ENCODE results near the gene SPOPL. TPM values are rescaled to one million over a fixed set of nuclear protein-coding genes. Genes with fewer than 3 reads are reported as not detected.

Gene SPOPL
- total and polyA plus RNA-seq, 7 experiments from 2014 or later: 0.44 to 25.7 (median 12.2) TPM

DNA sequence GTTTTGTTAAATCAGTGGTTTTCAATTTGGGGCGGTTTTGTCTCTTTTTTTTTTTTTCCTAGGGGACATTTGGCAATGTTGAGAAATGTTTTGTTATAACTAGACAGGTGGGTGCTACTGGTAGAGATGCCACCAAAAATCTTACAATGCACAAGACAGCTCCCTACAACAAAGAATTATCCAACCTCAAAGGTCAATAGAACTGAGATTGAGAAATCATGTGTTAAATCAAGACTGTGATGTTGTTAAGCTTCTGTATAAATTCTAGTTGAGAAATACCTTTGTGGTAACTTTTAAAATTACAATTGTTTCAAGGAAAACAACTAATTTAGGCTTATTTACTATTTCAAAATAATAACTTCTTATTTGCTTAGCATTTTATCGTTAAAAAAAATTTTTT, 9.4 kb upstream of the SPOPL start:
- ChIA-PET CTCF (no interaction called here), POLR2A (no interaction called here)
- Histone ChIP-seq H3K27me3 (ENCODE audit: control insufficient read depth in 2 of 2, insufficient read depth in 2 of 2, low read length in 2 of 2) (no peaks in the 10 kb centered on the region), H3K9me3 (ENCODE audit: control insufficient read depth in 2 of 3, low read length in 3 of 3) (no peaks in the 10 kb centered on the region), H3K36me3 (ENCODE audit: control insufficient read depth in 2 of 3, insufficient read depth in 3 of 3, low read length in 3 of 3) (no peaks in the 10 kb centered on the region), H3K27ac (ENCODE audit: low read depth, low read length) (no peak overlapping the region), H3K4me3 (ENCODE audit: low read length) (no peak overlapping the region), H3K4me1 (ENCODE audit: control insufficient read depth in 2 of 2, insufficient read depth in 2 of 2, low read length in 2 of 2) (no peaks in the 10 kb centered on the region)
- no peaks in the 10 kb centered on the region for H3K4me1 Mint-ChIP-seq
- no peaks in the 10 kb centered on the region for H3K9me3 Mint-ChIP-seq
- peaks cover 0 to 6% (median 0%) of the 10 kb centered on the region in 5 donors for H3K36me3 Mint-ChIP-seq
- ATAC-seq: no peak
- H3K27ac Mint-ChIP-seq: no peak overlapping the region
- intact Hi-C loops (cut with micrococcal nuclease): no loop called here
- no peak overlapping the region for H3K4me3 Mint-ChIP-seq
- peaks cover 0 to 7% (median 0%) of the 10 kb centered on the region in 5 donors for H3K27me3 Mint-ChIP-seq
- DNase-seq: no peak

DNA sequence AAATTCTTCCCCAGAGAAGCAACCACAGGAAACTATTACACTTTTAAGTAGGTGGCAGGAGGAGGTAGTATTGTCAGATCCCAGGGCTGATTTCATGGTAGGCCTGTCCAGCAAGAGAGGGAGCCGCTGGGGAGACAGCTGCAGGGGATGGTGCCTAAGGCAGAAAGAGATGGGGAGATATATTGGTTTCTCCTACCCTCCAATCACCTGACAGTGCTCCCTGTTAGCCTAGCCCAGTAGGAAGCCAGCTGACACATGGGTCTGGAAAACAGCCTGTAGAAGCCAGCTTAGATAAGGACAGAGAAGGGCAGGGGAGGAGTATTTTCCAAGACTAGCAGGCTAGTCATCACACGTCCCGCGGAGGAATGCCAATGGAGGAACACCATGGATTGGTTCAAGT, 8.2 kb upstream of the SPOPL start:
- CTCF ChIA-PET: no interaction called here
- Histone ChIP-seq H3K4me3 (ENCODE audit: low read length) (no peak overlapping the region), H3K27ac (ENCODE audit: low read depth, low read length) (no peak overlapping the region), H3K36me3 (ENCODE audit: control insufficient read depth in 2 of 3, insufficient read depth in 3 of 3, low read length in 3 of 3) (no peaks in the 10 kb centered on the region), H3K9me3 (ENCODE audit: control insufficient read depth in 2 of 3, low read length in 3 of 3) (no peaks in the 10 kb centered on the region), H3K27me3 (ENCODE audit: control insufficient read depth in 2 of 2, insufficient read depth in 2 of 2, low read length in 2 of 2) (no peaks in the 10 kb centered on the region), H3K4me1 (ENCODE audit: control insufficient read depth in 2 of 2, insufficient read depth in 2 of 2, low read length in 2 of 2) (no peaks in the 10 kb centered on the region)
- DNase-seq (no peak), ATAC-seq (no peak)
- H3K36me3 Mint-ChIP-seq: peaks cover 0 to 6% (median 0%) of the 10 kb centered on the region in 5 donors
- no peak overlapping the region for H3K4me3 Mint-ChIP-seq
- intact Hi-C loops (cut with micrococcal nuclease): no loop called here
- no peaks in the 10 kb centered on the region for H3K9me3 Mint-ChIP-seq
- peaks cover 0 to 7% (median 0%) of the 10 kb centered on the region in 5 donors for H3K27me3 Mint-ChIP-seq
- POLR2A ChIA-PET: no interaction called here
- H3K27ac Mint-ChIP-seq: no peak overlapping the region
- no peaks in the 10 kb centered on the region for H3K4me1 Mint-ChIP-seq

DNA sequence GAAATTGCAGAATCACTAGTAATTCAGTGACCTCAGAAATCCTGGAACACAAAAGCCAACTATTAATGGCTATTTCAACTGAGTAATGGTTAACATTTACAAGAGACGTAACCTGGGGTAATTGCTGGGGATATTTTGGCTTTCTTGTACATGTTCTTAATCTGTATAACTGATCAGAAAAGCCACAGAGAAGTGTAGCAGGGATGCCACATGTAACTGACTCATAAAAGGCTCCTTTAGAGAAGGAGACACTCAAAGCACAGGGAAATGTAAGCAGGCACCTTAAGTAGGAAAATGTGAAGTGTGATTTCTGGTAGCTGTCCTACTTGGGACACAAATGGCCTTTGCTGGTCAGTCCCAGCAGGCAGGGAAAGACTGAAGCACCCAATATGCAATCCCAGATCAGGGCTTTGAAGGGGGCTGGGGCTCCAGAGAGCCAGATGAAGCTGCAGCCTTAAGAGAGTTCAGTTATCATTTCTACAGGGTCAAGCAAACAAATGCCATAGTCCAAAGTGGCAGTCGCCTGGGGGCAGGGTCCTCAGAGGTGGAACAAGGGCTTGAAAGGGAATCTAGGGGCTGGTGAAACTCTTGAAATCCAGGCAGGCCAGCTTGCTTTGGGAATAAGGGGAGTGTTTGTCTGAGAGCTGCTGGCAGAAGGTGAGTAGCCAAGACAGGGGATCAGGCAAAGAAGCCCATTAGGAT, 7.2 kb upstream of the SPOPL start:
- no peak overlapping the region for H3K27ac Mint-ChIP-seq
- no peak overlapping the region for H3K4me3 Mint-ChIP-seq
- no peak overlapping the region for H3K27ac ChIP-seq (ENCODE audit: low read depth, low read length)
- peaks cover 0 to 2% (median 0%) of the 10 kb centered on the region in 7 donors for H3K4me1 Mint-ChIP-seq
- no peaks in the 10 kb centered on the region for H3K27me3 ChIP-seq (ENCODE audit: control insufficient read depth in 2 of 2, insufficient read depth in 2 of 2, low read length in 2 of 2)
- ChIA-PET CTCF (no interaction called here), POLR2A (no interaction called here)
- H3K36me3 Mint-ChIP-seq: peaks cover 0 to 6% (median 0%) of the 10 kb centered on the region in 5 donors
- H3K9me3 ChIP-seq (ENCODE audit: control insufficient read depth in 2 of 3, low read length in 3 of 3): no peaks in the 10 kb centered on the region
- H3K4me1 ChIP-seq (ENCODE audit: control insufficient read depth in 2 of 2, insufficient read depth in 2 of 2, low read length in 2 of 2): no peaks in the 10 kb centered on the region
- peaks cover 0 to 7% (median 0%) of the 10 kb centered on the region in 5 donors for H3K27me3 Mint-ChIP-seq
- ATAC-seq (no peak), DNase-seq (no peak)
- H3K9me3 Mint-ChIP-seq: no peaks in the 10 kb centered on the region
- H3K4me3 ChIP-seq (ENCODE audit: low read length): no peak overlapping the region
- intact Hi-C loops (cut with micrococcal nuclease): no loop called here
- no peaks in the 10 kb centered on the region for H3K36me3 ChIP-seq (ENCODE audit: control insufficient read depth in 2 of 3, insufficient read depth in 3 of 3, low read length in 3 of 3)

- Mint-ChIP-seq H3K4me1 (peaks cover 0 to 8% (median 0%) of the 10 kb centered on the region in 7 donors), H3K27me3 (peaks cover 0 to 7% (median 4%) of the 10 kb centered on the region in 5 donors), H3K9me3 (no peaks in the 10 kb centered on the region), H3K36me3 (peaks cover 0 to 6% (median 0%) of the 10 kb centered on the region in 5 donors), H3K4me3 (no peak overlapping the region), H3K27ac (no peak overlapping the region)
- H3K36me3 ChIP-seq (ENCODE audit: control insufficient read depth in 2 of 3, insufficient read depth in 3 of 3, low read length in 3 of 3): no peaks in the 10 kb centered on the region
- no peaks in the 10 kb centered on the region for H3K27me3 ChIP-seq (ENCODE audit: control insufficient read depth in 2 of 2, insufficient read depth in 2 of 2, low read length in 2 of 2)
- ChIA-PET CTCF (no interaction called here), POLR2A (no interaction called here)
- no peaks in the 10 kb centered on the region for H3K4me1 ChIP-seq (ENCODE audit: control insufficient read depth in 2 of 2, insufficient read depth in 2 of 2, low read length in 2 of 2)
- DNase-seq (no peak), ATAC-seq (no peak)
- no peak overlapping the region for H3K27ac ChIP-seq (ENCODE audit: low read depth, low read length)
- H3K9me3 ChIP-seq (ENCODE audit: control insufficient read depth in 2 of 3, low read length in 3 of 3): no peaks in the 10 kb centered on the region
- no peak overlapping the region for H3K4me3 ChIP-seq (ENCODE audit: low read length)
- intact Hi-C loops (cut with micrococcal nuclease): no loop called here
Measured at GRCh38 chr2:138495384-138495783, 6.2 kb upstream of the SPOPL start.

- Mint-ChIP-seq H3K4me3 (no peak overlapping the region), H3K9me3 (no peaks in the 10 kb centered on the region), H3K27me3 (peaks cover 0 to 7% (median 4%) of the 10 kb centered on the region in 5 donors), H3K4me1 (peaks cover 2 to 10% (median 3%) of the 10 kb centered on the region in 7 donors), H3K27ac (peak overlapping the region in 1 of 9 donors; percentile 22), H3K36me3 (peaks cover 0 to 6% (median 0%) of the 10 kb centered on the region in 5 donors)
- intact Hi-C loops (cut with micrococcal nuclease): no loop called here
- H3K27ac ChIP-seq (ENCODE audit: low read depth, low read length): no peak overlapping the region
- H3K27me3 ChIP-seq (ENCODE audit: control insufficient read depth in 2 of 2, insufficient read depth in 2 of 2, low read length in 2 of 2): no peaks in the 10 kb centered on the region
- ChIA-PET POLR2A (no interaction called here), CTCF (no interaction called here)
- no peak overlapping the region for H3K4me3 ChIP-seq (ENCODE audit: low read length)
- ATAC-seq (no peak), DNase-seq (no peak)
- no peaks in the 10 kb centered on the region for H3K9me3 ChIP-seq (ENCODE audit: control insufficient read depth in 2 of 3, low read length in 3 of 3)
- no peaks in the 10 kb centered on the region for H3K36me3 ChIP-seq (ENCODE audit: control insufficient read depth in 2 of 3, insufficient read depth in 3 of 3, low read length in 3 of 3)
- H3K4me1 ChIP-seq (ENCODE audit: control insufficient read depth in 2 of 2, insufficient read depth in 2 of 2, low read length in 2 of 2): peaks cover 0 to 3% of the 10 kb centered on the region in 2 donors
Measured at GRCh38 chr2:138496096-138496651, 5.4 kb upstream of the SPOPL start.

GRCh38 chr2:138497294-138497693, 4.3 kb upstream of the SPOPL start:
- no peak overlapping the region for H3K27ac Mint-ChIP-seq
- H3K9me3 Mint-ChIP-seq: no peaks in the 10 kb centered on the region
- ATAC-seq (no peak), DNase-seq (no peak)
- Histone ChIP-seq H3K27me3 (ENCODE audit: control insufficient read depth in 2 of 2, insufficient read depth in 2 of 2, low read length in 2 of 2) (no peaks in the 10 kb centered on the region), H3K27ac (ENCODE audit: low read depth, low read length) (no peak overlapping the region), H3K36me3 (ENCODE audit: control insufficient read depth in 2 of 3, insufficient read depth in 3 of 3, low read length in 3 of 3) (peaks cover 0 to 5% (median 0%) of the 10 kb centered on the region in 3 experiments), H3K9me3 (ENCODE audit: control insufficient read depth in 2 of 3, low read length in 3 of 3) (no peaks in the 10 kb centered on the region), H3K4me3 (ENCODE audit: low read length) (no peak overlapping the region), H3K4me1 (ENCODE audit: control insufficient read depth in 2 of 2, insufficient read depth in 2 of 2, low read length in 2 of 2) (peaks cover 0 to 4% of the 10 kb centered on the region in 2 donors)
- H3K4me3 Mint-ChIP-seq: no peak overlapping the region
- intact Hi-C loops (cut with micrococcal nuclease): no loop called here
- CTCF ChIA-PET: no interaction called here
- H3K4me1 Mint-ChIP-seq: peaks cover 6 to 12% (median 7%) of the 10 kb centered on the region in 7 donors
- H3K36me3 Mint-ChIP-seq: peaks cover 0 to 6% (median under 1%) of the 10 kb centered on the region in 5 donors
- H3K27me3 Mint-ChIP-seq: peaks cover 0 to 7% (median 4%) of the 10 kb centered on the region in 5 donors
- POLR2A ChIA-PET: no interaction called here

- Mint-ChIP-seq H3K27ac (no peak overlapping the region), H3K9me3 (no peaks in the 10 kb centered on the region), H3K4me1 (peaks cover 21 to 34% (median 29%) of the 10 kb centered on the region in 7 donors), H3K27me3 (peaks cover 0 to 4% (median 0%) of the 10 kb centered on the region in 5 donors), H3K4me3 (peak overlapping the region in 5 of 10 donors; percentile 7 to 98 (median 95)), H3K36me3 (peaks cover 0 to 4% (median 0%) of the 10 kb centered on the region in 5 donors)
- peaks cover 11 to 17% of the 10 kb centered on the region in 2 donors for H3K4me1 ChIP-seq (ENCODE audit: control insufficient read depth in 2 of 2, insufficient read depth in 2 of 2, low read length in 2 of 2)
- intact Hi-C loops (cut with micrococcal nuclease): no loop called here
- H3K27ac ChIP-seq (ENCODE audit: low read depth, low read length): no peak overlapping the region
- POLR2A ChIA-PET: no interaction called here
- H3K36me3 ChIP-seq (ENCODE audit: control insufficient read depth in 2 of 3, insufficient read depth in 3 of 3, low read length in 3 of 3): peaks cover 0 to 5% (median 0%) of the 10 kb centered on the region in 3 experiments
- CTCF ChIA-PET: no interaction called here
- ATAC-seq (no peak), DNase-seq (no peak)
- no peaks in the 10 kb centered on the region for H3K9me3 ChIP-seq (ENCODE audit: control insufficient read depth in 2 of 3, low read length in 3 of 3)
- no peak overlapping the region for H3K4me3 ChIP-seq (ENCODE audit: low read length)
- H3K27me3 ChIP-seq (ENCODE audit: control insufficient read depth in 2 of 2, insufficient read depth in 2 of 2, low read length in 2 of 2): no peaks in the 10 kb centered on the region
Measured at GRCh38 chr2:138499684-138500083, 1.9 kb upstream of the SPOPL start.
